ENCODE measurements around the gene ASRGL1. TPM values are rescaled to one million over a fixed set of nuclear protein-coding genes. Genes with fewer than 3 reads are reported as not detected.

The ASRGL1 gene
- total RNA-seq, 2 experiments from 2014 or later, result 11.5 to 12.4 TPM

DNA sequence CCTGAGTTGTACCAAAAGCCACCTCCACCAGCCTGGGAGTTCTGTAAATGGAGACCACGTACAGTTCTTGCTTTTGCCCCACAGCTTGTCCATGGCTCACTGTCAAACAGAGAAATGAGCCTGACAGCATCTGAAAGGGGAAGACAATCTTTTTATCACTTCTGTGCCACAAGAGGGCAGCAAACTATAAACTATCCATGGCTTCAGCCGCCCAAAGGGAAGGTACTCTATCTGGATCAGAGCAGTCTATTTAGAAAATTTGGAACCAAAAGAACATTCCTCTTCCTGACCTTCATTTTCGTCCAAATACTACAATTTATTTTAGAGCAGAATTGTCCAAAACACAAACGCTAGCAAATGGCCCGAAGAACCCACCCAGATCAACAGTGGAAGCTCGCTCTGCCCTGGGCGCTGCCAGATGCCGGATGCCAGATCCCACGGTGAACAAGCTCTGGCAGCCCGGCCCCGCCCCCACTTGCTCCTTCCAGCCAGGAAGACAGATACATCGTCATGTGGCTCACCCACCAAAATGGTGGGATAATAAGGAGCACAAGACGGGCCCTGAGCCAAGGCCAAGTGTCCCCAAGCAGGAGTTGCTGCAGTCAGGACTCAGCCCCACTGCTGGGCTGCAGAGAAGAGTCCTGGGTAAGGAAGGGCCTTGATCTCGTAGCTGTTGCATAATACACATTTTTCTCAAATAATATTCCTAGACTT lies 57.7 kb downstream of the ASRGL1 start:
- Mint-ChIP-seq H3K4me3 (no peak overlapping the region), H3K27me3 (ENCODE audit: low read depth) (no peaks in the 10 kb centered on the region), H3K36me3 (ENCODE audit: low read depth) (no peaks in the 10 kb centered on the region), H3K4me1 (ENCODE audit: low read depth) (peaks cover 33% of the 10 kb centered on the region), H3K27ac (no peak overlapping the region), H3K9me3 (ENCODE audit: insufficient read depth) (no peaks in the 10 kb centered on the region)
- DNase-seq (peak; percentile 73), ATAC-seq (peak; percentile 82)
- ChIA-PET POLR2A (no interaction called here), CTCF (interaction anchor here (0.6 to 7.9 kb wide), 47 partner anchors 9 to 987 kb away, joined by 3 to 96 read pairs (median 5); partner anchors contain the start of genes AHNAK, ASRGL1, EEF1G and GANAB)

- no peak for DNase-seq
- CTCF ChIA-PET, result interaction anchor here (0.9 to 7.9 kb wide), 23 partner anchors 10 to 488 kb away, joined by 3 to 96 read pairs (median 5); partner anchors contain the start of genes AHNAK, GANAB, MTA2 and TUT1
- POLR2A ChIA-PET, result no interaction called here
- ATAC-seq, result no peak
- no peak overlapping the region for H3K4me3 Mint-ChIP-seq
- no peaks in the 10 kb centered on the region for H3K27me3 Mint-ChIP-seq (ENCODE audit: low read depth)
- no peaks in the 10 kb centered on the region for H3K36me3 Mint-ChIP-seq (ENCODE audit: low read depth)
- no peak overlapping the region for H3K27ac Mint-ChIP-seq
- no peaks in the 10 kb centered on the region for H3K9me3 Mint-ChIP-seq (ENCODE audit: insufficient read depth)
- peaks cover 39% of the 10 kb centered on the region for H3K4me1 Mint-ChIP-seq (ENCODE audit: low read depth)
Measured at GRCh38 chr11:62395885-62396551, 58.8 kb downstream of the ASRGL1 start.

DNA sequence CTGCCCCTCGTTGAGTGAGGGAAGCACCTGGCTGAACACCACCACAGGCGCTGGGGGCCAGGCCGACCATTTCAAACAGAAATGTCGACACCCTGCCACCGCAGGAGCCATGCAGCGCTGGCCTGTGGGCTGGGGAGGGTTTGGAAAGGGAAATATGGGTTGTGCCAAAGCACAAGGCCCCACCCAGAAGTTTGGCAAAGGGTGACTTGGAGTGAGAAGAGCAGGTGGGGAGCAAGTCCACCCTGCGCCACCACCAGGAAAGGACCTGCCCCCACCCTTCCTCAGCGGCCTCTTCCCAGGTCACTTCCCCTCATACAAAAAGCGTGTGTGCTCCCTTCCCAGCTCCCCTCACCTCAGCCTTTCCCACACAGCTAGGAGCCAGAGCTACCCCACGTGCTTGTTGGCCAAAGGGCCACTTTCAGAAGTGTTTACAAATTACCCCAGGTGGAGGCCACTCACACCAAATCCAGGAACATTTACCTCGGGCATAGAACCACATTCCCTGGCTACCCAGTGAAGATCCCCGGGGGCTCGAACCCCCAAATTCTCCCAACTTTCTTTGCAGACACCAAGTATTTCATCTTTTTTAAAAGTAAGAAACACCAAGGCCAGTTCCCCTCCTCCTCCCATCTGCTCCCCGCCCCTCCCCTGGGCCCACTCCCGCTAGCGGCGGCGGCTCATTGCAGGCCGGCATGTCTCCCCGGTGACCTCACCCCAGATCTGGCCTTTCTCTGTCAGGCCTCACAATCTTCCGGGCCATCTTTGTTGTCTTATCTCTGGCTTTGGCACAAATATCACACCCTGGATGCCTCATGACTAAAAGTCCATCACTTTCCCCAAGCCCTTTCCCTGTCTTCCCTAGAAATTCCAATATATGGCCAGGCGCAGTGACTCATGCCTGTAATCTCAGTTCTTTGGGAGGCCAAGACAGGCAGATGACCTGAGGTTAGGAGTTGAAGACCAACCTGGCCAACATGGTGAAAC lies 61.1 kb downstream of the ASRGL1 start:
- ChIA-PET POLR2A (interaction anchor here (0.6 kb wide), 1 partner anchor 210 kb away, joined by 3 read pairs; no protein-coding TSS in a partner anchor), CTCF (interaction anchor here (1.0 to 3.2 kb wide), 3 partner anchors 26 to 163 kb away, joined by 3 to 15 read pairs (median 9); no protein-coding TSS in a partner anchor)
- Mint-ChIP-seq H3K27me3 (ENCODE audit: low read depth) (no peaks in the 10 kb centered on the region), H3K27ac (no peak overlapping the region), H3K4me3 (no peak overlapping the region), H3K4me1 (ENCODE audit: low read depth) (peaks cover 57% of the 10 kb centered on the region), H3K9me3 (ENCODE audit: insufficient read depth) (no peaks in the 10 kb centered on the region), H3K36me3 (ENCODE audit: low read depth) (no peaks in the 10 kb centered on the region)
- no peak for ATAC-seq
- DNase-seq, result no peak

DNA sequence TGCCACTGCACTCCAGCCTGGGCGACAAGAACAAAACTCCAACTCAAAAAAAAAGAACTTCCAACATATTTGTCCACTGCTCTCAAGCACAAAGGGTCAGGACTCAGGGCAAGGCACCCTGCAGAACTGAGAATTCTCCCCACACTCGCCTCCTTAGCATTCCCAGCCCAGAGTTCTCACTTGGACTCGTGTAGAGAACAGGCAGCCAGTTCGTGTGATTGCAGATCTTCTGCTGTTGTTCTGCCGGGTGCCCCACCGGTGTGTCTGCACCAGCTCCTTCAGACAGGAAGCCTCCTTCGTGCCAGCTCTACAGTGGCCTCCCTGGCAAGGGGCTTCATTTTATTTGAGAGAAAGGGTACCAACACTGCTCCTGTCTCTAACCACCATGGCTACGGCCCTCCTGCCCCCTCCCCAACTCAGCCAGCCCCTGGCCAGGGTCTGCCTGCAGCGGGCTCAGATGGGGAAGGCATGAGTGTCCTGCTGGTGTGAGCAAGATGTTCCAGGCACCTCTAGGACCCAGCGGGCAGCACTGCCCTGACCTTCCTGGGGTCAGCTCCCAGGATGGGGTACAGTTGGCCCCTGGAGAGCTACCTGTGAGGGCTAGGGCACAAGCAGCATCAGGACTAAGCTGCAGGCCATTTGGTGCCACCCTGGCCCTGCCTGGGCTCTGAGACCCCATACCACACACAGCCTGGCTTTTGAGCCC lies 62.1 kb downstream of the ASRGL1 start:
- DNase-seq, result no peak
- ChIA-PET CTCF (interaction anchor here (2.7 to 4.1 kb wide), 3 partner anchors 25 to 162 kb away, joined by 9 to 29 read pairs (median 15); no protein-coding TSS in a partner anchor), POLR2A (interaction anchor here (0.6 kb wide), 1 partner anchor 209 kb away, joined by 3 read pairs; no protein-coding TSS in a partner anchor)
- Mint-ChIP-seq H3K36me3 (ENCODE audit: low read depth) (no peaks in the 10 kb centered on the region), H3K4me3 (no peak overlapping the region), H3K4me1 (ENCODE audit: low read depth) (peaks cover 56% of the 10 kb centered on the region), H3K27ac (peak overlapping the region; percentile 40), H3K27me3 (ENCODE audit: low read depth) (peaks cover 2% of the 10 kb centered on the region), H3K9me3 (ENCODE audit: insufficient read depth) (no peaks in the 10 kb centered on the region)
- ATAC-seq, result no peak

- H3K36me3 Mint-ChIP-seq (ENCODE audit: low read depth), result no peaks in the 10 kb centered on the region
Measured at GRCh38 chr11:62399878-62400266, 62.6 kb downstream of the ASRGL1 start.

GRCh38 chr11:62400281-62400680 lies 63.0 kb downstream of the ASRGL1 start:
- H3K27ac Mint-ChIP-seq, result no peak overlapping the region
- H3K4me1 Mint-ChIP-seq (ENCODE audit: low read depth), result peaks cover 51% of the 10 kb centered on the region
- ChIA-PET CTCF (interaction anchor here (1.3 to 4.1 kb wide), 4 partner anchors 9 to 161 kb away, joined by 5 to 29 read pairs (median 12); no protein-coding TSS in a partner anchor), POLR2A (interaction anchor here (1.7 kb wide), 1 partner anchor 441 kb away, joined by 3 read pairs; no protein-coding TSS in a partner anchor)
- no peak for ATAC-seq
- H3K36me3 Mint-ChIP-seq (ENCODE audit: low read depth), result no peaks in the 10 kb centered on the region
- no peak for DNase-seq
- H3K27me3 Mint-ChIP-seq (ENCODE audit: low read depth), result peaks cover 2% of the 10 kb centered on the region
- no peak overlapping the region for H3K4me3 Mint-ChIP-seq
- H3K9me3 Mint-ChIP-seq (ENCODE audit: insufficient read depth), result no peaks in the 10 kb centered on the region

More at GRCh38 chr11:62399878-62400266, 62.6 kb downstream of the ASRGL1 start:
- DNase-seq (no peak), ATAC-seq (no peak)
- Mint-ChIP-seq H3K4me1 (ENCODE audit: low read depth) (peaks cover 52% of the 10 kb centered on the region), H3K9me3 (ENCODE audit: insufficient read depth) (no peaks in the 10 kb centered on the region), H3K4me3 (no peak overlapping the region), H3K27me3 (ENCODE audit: low read depth) (peaks cover 2% of the 10 kb centered on the region), H3K27ac (peak overlapping the region; percentile 40)
- POLR2A ChIA-PET, result interaction anchor here (1.7 kb wide), 1 partner anchor 442 kb away, joined by 3 read pairs; no protein-coding TSS in a partner anchor
- CTCF ChIA-PET, result interaction anchor here (2.7 to 4.1 kb wide), 3 partner anchors 25 to 161 kb away, joined by 9 to 29 read pairs (median 15); no protein-coding TSS in a partner anchor

- no peak overlapping the region for H3K27ac Mint-ChIP-seq
- CTCF ChIA-PET, result interaction anchor here (1.3 to 4.1 kb wide), 7 partner anchors 10 to 160 kb away, joined by 3 to 29 read pairs (median 9); no protein-coding TSS in a partner anchor
- no peak overlapping the region for H3K4me3 Mint-ChIP-seq
- no peaks in the 10 kb centered on the region for H3K9me3 Mint-ChIP-seq (ENCODE audit: insufficient read depth)
- peaks cover 2% of the 10 kb centered on the region for H3K27me3 Mint-ChIP-seq (ENCODE audit: low read depth)
- no peaks in the 10 kb centered on the region for H3K36me3 Mint-ChIP-seq (ENCODE audit: low read depth)
- DNase-seq, result no peak
- POLR2A ChIA-PET, result interaction anchor here (1.7 kb wide), 1 partner anchor 441 kb away, joined by 3 read pairs; no protein-coding TSS in a partner anchor
- no peak for ATAC-seq
- H3K4me1 Mint-ChIP-seq (ENCODE audit: low read depth), result peaks cover 51% of the 10 kb centered on the region
Measured at GRCh38 chr11:62400760-62401159, 63.5 kb downstream of the ASRGL1 start.

GRCh38 chr11:62401356-62401755 lies 64.1 kb downstream of the ASRGL1 start:
- ATAC-seq, result no peak
- Mint-ChIP-seq H3K27me3 (ENCODE audit: low read depth) (peaks cover 2% of the 10 kb centered on the region), H3K36me3 (ENCODE audit: low read depth) (no peaks in the 10 kb centered on the region), H3K4me1 (ENCODE audit: low read depth) (peaks cover 51% of the 10 kb centered on the region), H3K27ac (peak overlapping the region; percentile 91), H3K9me3 (ENCODE audit: insufficient read depth) (no peaks in the 10 kb centered on the region), H3K4me3 (peak overlapping the region; percentile 70)
- no peak for DNase-seq
- CTCF ChIA-PET, result interaction anchor here (1.2 to 4.1 kb wide), 8 partner anchors 9 to 160 kb away, joined by 3 to 29 read pairs (median 6); no protein-coding TSS in a partner anchor
- POLR2A ChIA-PET, result interaction anchor here (0.6 to 1.7 kb wide), 3 partner anchors 150 to 440 kb away, joined by 3 to 4 read pairs (median 3); no protein-coding TSS in a partner anchor

DNA sequence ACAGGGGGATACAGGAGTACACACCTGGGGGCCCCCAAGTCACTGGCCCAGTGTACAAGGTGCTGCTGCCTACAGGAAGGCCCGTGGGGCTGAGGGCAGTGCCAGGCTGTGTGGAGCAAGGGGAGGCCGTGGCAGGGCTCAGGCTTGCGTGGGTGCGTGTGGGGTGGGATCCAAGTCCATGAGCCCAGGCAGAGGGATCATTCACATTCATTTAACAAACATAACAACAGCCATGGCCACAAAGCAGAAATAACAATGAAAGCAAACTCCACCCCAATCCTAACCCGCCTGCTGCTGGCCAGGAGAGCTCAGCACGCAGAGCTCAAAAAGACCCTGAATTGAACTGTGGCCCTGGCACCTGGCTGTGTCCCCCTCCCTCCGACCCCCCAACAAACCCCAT lies 64.6 kb downstream of the ASRGL1 start:
- CTCF ChIA-PET, result interaction anchor here (0.8 to 4.1 kb wide), 8 partner anchors 9 to 155 kb away, joined by 3 to 29 read pairs (median 4); no protein-coding TSS in a partner anchor
- DNase-seq, result no peak
- Mint-ChIP-seq H3K9me3 (ENCODE audit: insufficient read depth) (no peaks in the 10 kb centered on the region), H3K4me3 (peak overlapping the region; percentile 70), H3K27me3 (ENCODE audit: low read depth) (peaks cover 2% of the 10 kb centered on the region), H3K4me1 (ENCODE audit: low read depth) (peaks cover 51% of the 10 kb centered on the region), H3K36me3 (ENCODE audit: low read depth) (no peaks in the 10 kb centered on the region), H3K27ac (peak overlapping the region; percentile 91)
- POLR2A ChIA-PET, result interaction anchor here (0.6 to 1.7 kb wide), 6 partner anchors 9 to 440 kb away, joined by 3 to 4 read pairs (median 3); no protein-coding TSS in a partner anchor
- ATAC-seq, result no peak
